OCI-LY3 (cell line): Measurements from ENCODE around the gene ASPSCR1.

Source experiments
- EZH2phosphoT487 ChIP-seq: fragments of 200-600 bp; shearing (Covaris generic); IDR thresholded peaks from 2 replicates; pipeline ENCODE4 v1.6.1; 2018; ENCODE audit warnings: antibody characterized with exemption, mixed run types, low read depth
- TF ChIP-seq, protein P1 (sequence below): fragments of 200-600, 300-600 bp; sonication (generic); IDR thresholded peaks from 2 replicates; pipeline ENCODE4 v1.5.1; 2014; ENCODE audit warnings: antibody characterized with exemption, low read length, low read depth

DNA sequence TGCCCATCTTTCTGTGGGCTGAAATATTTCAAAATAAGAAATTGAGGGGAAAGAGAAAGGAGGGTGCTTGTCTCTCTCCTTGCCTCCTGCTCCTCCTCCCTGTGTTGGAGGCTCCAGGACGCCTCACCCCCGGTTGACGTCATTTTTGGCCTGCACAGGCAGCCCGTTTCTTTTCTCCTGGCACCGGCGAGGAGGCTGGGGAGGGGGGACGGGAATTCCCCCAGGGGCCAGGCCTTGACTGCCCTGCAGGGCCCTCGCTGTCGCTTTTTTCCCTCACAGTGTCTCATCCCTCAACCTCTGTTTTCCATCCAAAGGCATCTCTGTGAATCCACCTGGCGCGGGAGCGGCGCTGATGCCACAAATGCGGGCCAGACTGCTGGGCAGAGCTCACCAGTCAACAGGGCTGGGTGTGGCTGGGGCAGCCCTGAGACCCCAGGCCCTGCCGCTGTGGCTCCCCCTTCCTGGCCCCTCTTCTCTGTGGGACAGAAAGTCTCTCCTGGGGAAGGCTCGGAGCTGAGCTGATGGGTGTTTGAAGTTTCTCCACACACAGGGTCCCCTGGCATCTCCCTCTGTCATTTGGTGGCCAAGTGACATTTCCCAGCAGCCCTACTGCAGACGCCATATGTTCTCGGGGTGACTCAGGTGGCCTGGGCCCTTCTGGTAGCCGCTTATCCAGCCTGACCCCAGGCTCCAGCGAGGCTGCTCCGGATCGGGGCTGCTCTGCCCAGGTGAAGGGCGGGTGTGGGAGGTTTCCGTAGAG lies 29.2 kb downstream of the ASPSCR1 start:
- TF ChIP-seq, protein P1, sequence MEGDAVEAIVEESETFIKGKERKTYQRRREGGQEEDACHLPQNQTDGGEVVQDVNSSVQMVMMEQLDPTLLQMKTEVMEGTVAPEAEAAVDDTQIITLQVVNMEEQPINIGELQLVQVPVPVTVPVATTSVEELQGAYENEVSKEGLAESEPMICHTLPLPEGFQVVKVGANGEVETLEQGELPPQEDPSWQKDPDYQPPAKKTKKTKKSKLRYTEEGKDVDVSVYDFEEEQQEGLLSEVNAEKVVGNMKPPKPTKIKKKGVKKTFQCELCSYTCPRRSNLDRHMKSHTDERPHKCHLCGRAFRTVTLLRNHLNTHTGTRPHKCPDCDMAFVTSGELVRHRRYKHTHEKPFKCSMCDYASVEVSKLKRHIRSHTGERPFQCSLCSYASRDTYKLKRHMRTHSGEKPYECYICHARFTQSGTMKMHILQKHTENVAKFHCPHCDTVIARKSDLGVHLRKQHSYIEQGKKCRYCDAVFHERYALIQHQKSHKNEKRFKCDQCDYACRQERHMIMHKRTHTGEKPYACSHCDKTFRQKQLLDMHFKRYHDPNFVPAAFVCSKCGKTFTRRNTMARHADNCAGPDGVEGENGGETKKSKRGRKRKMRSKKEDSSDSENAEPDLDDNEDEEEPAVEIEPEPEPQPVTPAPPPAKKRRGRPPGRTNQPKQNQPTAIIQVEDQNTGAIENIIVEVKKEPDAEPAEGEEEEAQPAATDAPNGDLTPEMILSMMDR = no peak
- no peak for TF ChIP-seq EZH2phosphoT487
